Esophagus squamous epithelium (tissue), 5 donors: ENCODE data around the gene CPTP. TPM values are rescaled to one million over a fixed set of nuclear protein-coding genes. Genes with fewer than 3 reads are reported as not detected.

Experiments used
- DNase-seq: peaks from one replicate; lab custom pipeline; 2025; lab: John Stamatoyannopoulos, UW
- H3K27ac ChIP-seq, 4 donors: fragments of 200-600 bp; sonication (generic); one replicate each; pipeline ENCODE4 v1.5.1; 2016 to 2019; ENCODE audit warnings: mild to moderate bottlenecking in 1 of 4
- H3K27me3 ChIP-seq, 4 donors: fragments of 200-600 bp; sonication (generic); 1 replicate in 3 of 4; 2 replicates in 1 of 4; pipeline versions ENCODE4 v1.5.1 to v1.6.0; 2017 to 2021; ENCODE audit warnings: antibody characterized with exemption in 1 of 4
- H3K36me3 ChIP-seq, 3 donors: fragments of 200-600 bp; sonication (generic); one replicate each; pipeline ENCODE4 v1.5.1; 2016 to 2019
- H3K4me1 ChIP-seq, 3 donors: fragments of 200-600 bp; sonication (generic); one replicate each; pipeline ENCODE4 v1.5.1; 2017 to 2019
- H3K4me3 ChIP-seq, 4 donors: fragments of 200-600 bp; sonication (generic); 1 replicate in 3 of 4; 2 replicates in 1 of 4; pipeline ENCODE4 v1.5.1; 2016 to 2019; ENCODE audit warnings: mild to moderate bottlenecking in 2 of 4, moderate library complexity in 1 of 4
- H3K9me3 ChIP-seq, 3 donors: fragments of 200-600 bp; sonication (generic); one replicate each; pipeline ENCODE4 v1.5.1; 2016 to 2019
- POLR2A ChIP-seq, 4 donors: fragments of 450-650 bp; IDR thresholded peaks; one replicate each; pipeline ENCODE4 v1.6.1; 2017; ENCODE audit warnings: antibody characterized with exemption in 4 of 4, mild to moderate bottlenecking in 4 of 4, moderate library complexity in 3 of 4
- WGBS, 2 donors: methylation state at CpG; one replicate each; pipeline ENCODE4 v1.1.5; 2018; 5-methylcytosine and 5-hydroxymethylcytosine counted together
- intact Hi-C: fragments of 100-400 bp; cut with DNase I; formaldehyde crosslinking; loops from one replicate; pipeline ENCODE4 v1.15.0; 2022
- total RNA-seq, 4 donors: library from RNA; depleted of rRNA; stranded (reverse); fragments of >200 nt; gene quantifications; one replicate each; pipeline ENCODE4 v1.1.0, GENCODE V29; 2016
- TF ChIP-seq, protein P1 (sequence below), 6 experiments: fragments of 450-650 bp in 4 of 6; fragments of 200-600 bp in 2 of 6; sonication (generic) in 2 of 6; IDR thresholded peaks; one replicate each; pipeline ENCODE4 v1.5.1; 2016 to 2019; ENCODE audit warnings: antibody characterized with exemption in 6 of 6, mild to moderate bottlenecking in 4 of 6, moderate library complexity in 4 of 6
- donor health status: DM: yes; HTN: yes; CAD: no.

Gene CPTP
- total RNA-seq, 4 donors from 2014 or later: 27.7 to 75.2 (median 33.4) TPM

DNA sequence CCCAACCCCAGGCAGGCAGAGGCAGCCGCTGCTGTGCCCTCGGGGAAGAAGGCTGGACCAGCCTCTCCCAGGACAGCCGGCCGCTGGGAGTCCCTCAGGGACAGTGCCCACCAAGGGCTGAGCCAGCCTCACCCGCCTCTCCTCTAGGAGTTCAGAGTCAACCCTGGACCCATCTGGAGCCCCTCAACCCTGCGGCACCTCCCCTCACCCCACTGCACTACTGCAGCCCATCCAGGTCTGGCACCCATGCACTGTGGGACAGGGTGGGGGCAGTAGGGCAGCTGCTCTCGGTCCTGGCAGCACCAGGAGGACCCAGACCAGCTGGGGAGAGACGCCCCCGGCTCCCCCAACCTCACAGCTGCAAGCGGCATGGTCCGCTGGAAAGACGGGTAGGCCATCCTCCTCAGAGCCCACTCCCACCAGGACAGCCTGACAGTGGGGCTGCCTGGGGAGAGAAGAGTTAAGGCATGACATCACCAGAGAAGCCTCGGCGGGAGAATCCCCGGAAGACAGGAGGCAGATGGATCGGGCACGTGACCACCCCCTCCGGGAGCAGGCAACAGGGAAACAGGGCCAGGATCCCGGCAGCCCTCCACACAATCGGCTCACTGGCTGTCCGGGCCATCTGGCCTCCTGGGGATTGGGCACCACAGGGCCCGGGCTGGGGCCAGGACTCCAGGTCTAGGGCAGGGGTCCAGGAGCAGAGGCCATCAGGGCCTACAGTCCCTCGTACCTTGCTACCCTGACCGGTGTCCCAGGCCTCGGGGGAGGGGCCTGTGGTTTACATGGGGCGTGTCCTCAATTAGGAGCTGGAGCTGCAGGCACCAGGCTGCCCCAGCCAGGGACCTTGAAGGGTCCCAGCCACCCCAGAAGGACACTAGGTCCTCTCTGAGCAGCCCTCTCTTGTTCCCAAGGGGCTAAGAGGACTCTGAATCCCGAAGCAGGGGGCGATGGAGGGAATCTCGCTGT, 20.0 kb upstream of the CPTP start:
- Histone ChIP-seq H3K9me3 (no peaks in the 10 kb centered on the region), H3K27me3 (no peaks in the 10 kb centered on the region), H3K36me3 (peaks cover 0 to 10% (median 0%) of the 10 kb centered on the region in 3 donors), H3K27ac (peak overlapping the region; percentile 86 to 99 (median 98)), H3K4me3 (peak overlapping the region; percentile 70 to 76 (median 74)), H3K4me1 (peaks cover 50 to 79% (median 62%) of the 10 kb centered on the region in 3 donors)
- DNase-seq: no peak
- 7 to 17% methylated on average over 3 to 7 of the region's 29 CpGs for WGBS, 2 donors
- TF ChIP-seq, protein P1, sequence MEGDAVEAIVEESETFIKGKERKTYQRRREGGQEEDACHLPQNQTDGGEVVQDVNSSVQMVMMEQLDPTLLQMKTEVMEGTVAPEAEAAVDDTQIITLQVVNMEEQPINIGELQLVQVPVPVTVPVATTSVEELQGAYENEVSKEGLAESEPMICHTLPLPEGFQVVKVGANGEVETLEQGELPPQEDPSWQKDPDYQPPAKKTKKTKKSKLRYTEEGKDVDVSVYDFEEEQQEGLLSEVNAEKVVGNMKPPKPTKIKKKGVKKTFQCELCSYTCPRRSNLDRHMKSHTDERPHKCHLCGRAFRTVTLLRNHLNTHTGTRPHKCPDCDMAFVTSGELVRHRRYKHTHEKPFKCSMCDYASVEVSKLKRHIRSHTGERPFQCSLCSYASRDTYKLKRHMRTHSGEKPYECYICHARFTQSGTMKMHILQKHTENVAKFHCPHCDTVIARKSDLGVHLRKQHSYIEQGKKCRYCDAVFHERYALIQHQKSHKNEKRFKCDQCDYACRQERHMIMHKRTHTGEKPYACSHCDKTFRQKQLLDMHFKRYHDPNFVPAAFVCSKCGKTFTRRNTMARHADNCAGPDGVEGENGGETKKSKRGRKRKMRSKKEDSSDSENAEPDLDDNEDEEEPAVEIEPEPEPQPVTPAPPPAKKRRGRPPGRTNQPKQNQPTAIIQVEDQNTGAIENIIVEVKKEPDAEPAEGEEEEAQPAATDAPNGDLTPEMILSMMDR (IDR thresholded peaks at IDR 0.05): no peak
- no peak for TF ChIP-seq POLR2A (IDR thresholded peaks at IDR 0.05)
- intact Hi-C loops: no loop called here

DNA sequence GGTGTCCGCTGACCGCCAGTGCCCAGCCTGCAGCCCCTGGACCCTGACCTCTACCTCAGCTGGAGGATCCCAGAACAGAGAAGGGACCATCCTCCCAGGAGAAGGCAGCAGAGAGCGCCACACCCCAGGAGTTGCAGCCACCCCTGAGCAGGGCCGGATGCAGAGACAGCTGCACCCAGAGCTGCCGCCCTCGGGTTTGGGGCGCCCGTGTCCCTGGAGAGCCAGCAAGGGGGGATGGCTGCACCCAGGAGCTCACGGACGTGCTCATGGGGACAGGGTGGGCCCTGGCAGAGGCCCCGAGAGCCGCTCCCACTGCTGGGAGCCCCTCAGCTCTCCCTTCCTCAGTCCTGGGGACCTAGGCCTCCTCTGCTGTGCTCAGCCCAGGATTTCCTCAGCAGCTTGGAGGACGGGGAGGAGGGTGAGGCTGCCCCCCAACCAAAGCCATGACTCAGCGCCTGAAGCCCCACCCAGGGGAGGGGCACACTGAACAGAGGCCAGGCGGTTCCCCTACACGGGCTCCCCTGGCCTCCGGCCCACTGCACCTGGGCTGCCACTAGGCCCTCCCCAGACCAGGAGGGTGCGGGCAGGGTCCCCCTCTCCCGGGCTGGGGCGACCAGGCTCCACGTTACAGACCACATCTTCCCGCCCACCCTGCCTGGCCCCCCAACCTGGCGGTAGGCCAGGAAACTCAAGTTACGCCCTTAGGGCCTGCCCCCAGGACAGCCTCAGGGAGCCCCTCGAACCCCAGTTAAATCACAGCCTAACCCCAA, 19.1 kb upstream of the CPTP start:
- WGBS, 2 donors: 5 to 20% methylated on average over 1 to 10 of the region's 25 CpGs
- H3K27me3 ChIP-seq: no peaks in the 10 kb centered on the region
- peak overlapping the region; percentile 86 to 99 (median 98) for H3K27ac ChIP-seq
- intact Hi-C loops: no loop called here
- H3K4me1 ChIP-seq: peaks cover 59 to 84% (median 71%) of the 10 kb centered on the region in 3 donors
- H3K4me3 ChIP-seq: peak overlapping the region; percentile 70 to 76 (median 74)
- peak; percentile 34 for DNase-seq
- TF ChIP-seq, protein P1 (IDR thresholded peaks at IDR 0.05): no peak
- peak in 1 of 4 donors; percentile 38 for TF ChIP-seq POLR2A (IDR thresholded peaks at IDR 0.05)
- no peaks in the 10 kb centered on the region for H3K9me3 ChIP-seq
- peaks cover 0 to 6% (median 0%) of the 10 kb centered on the region in 3 donors for H3K36me3 ChIP-seq

DNA sequence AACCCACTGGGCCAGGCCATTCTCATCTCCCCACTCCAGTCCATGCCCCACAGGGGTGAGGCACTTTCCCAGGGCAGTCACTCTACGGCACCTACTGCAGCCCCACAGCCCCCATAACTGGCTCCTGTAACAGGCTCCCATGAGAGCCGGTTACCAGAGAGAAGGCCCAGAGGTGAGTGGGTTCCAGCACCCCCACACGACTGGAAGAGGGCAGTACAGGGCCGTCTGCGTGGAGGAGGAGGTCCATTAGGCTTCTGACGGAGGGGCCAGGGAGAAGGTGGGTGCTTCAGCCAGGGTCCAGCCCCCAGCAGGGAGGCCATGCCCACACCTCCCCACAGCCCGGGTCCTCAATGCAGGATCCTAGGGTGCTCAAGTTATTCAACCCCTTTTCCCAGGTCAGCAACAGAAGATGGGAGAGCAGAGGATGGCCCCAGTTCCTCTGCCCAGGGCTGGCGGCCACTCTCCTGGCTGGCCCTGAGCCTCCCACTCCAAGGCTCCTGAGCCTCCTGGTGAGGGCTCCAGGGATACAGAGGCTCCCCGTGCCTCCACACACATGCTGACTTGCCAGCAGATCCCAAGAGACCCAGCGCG, 18.4 kb upstream of the CPTP start:
- TF ChIP-seq POLR2A (IDR thresholded peaks at IDR 0.05): no peak
- TF ChIP-seq, protein P1 (IDR thresholded peaks at IDR 0.05): peak in 1 of 6 experiments; percentile 19
- H3K27ac ChIP-seq: peak overlapping the region; percentile 86 to 99 (median 98)
- peak overlapping the region; percentile 70 to 76 (median 74) for H3K4me3 ChIP-seq
- intact Hi-C loops: no loop called here
- 0 to 15% methylated on average over 1 to 3 of the region's 11 CpGs for WGBS, 2 donors
- no peaks in the 10 kb centered on the region for H3K9me3 ChIP-seq
- peaks cover 61 to 86% (median 78%) of the 10 kb centered on the region in 3 donors for H3K4me1 ChIP-seq
- H3K27me3 ChIP-seq: no peaks in the 10 kb centered on the region
- peaks cover 0 to 12% (median 4%) of the 10 kb centered on the region in 3 donors for H3K36me3 ChIP-seq
- DNase-seq: no peak

DNA sequence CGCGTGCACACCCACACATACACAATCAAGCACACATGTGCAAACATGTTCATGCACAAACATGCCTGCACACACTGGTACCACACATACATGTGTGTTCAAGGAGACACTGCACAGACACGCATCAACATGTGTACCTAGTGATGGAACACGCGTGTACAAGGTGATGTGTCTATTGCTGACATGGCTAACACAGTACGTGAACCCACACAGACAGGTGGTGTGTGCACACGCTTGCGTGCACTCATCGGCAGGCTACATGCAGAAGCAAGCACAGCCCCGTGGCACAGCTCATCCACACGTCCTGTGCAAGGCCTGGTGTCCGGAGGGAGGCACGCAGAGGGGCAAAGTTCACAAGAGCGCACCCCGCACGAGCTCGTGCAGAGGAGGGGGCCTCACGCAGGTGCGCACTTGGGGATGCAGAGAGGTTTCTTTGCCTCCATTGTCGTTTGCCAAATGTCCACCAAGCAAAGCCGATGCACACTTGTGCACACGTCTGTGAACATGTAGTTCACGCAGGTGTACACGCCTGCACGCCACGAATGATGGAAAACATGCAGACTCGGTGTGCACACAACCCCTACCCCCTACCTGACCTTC, 17.8 kb upstream of the CPTP start:
- no peak for DNase-seq
- Histone ChIP-seq H3K36me3 (peaks cover 0 to 18% (median 7%) of the 10 kb centered on the region in 3 donors), H3K4me3 (peak overlapping the region; percentile 70 to 76 (median 74)), H3K4me1 (peaks cover 61 to 89% (median 77%) of the 10 kb centered on the region in 3 donors), H3K27me3 (no peaks in the 10 kb centered on the region), H3K27ac (peak overlapping the region; percentile 95 to 99 (median 98)), H3K9me3 (no peaks in the 10 kb centered on the region)
- TF ChIP-seq POLR2A (IDR thresholded peaks at IDR 0.05): no peak
- TF ChIP-seq, protein P1 (IDR thresholded peaks at IDR 0.05): no peak
- intact Hi-C loops: no loop called here
- 25 to 29% methylated on average over 22 to 26 of the region's 27 CpGs for WGBS, 2 donors
